Measurements from ENCODE around the gene FCRL1.

FCRL1 gene

DNA sequence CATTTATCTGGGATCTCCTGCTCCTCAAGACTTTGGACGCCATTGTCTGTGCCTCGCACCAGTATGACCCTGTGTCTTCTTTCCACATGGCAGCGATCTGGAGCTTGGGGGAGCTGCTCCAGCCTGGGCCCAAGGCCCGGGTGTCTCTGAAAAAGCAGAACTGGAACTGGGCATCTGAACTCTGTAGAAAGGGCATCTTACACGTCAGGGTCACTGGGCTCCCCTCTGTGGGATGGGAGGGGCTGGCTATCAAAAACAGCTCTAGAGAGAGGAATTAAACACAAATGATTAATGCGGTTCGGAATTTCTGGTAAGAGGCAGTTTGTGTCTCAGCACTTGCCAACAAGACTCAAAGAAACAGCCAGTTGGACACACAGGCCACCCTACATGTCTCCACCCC is 16.1 kb downstream of the FCRL1 start:
- no peak for DNase-seq (ENCODE audit: low read depth in 1 of 2, low spot score in 1 of 2)

DNA sequence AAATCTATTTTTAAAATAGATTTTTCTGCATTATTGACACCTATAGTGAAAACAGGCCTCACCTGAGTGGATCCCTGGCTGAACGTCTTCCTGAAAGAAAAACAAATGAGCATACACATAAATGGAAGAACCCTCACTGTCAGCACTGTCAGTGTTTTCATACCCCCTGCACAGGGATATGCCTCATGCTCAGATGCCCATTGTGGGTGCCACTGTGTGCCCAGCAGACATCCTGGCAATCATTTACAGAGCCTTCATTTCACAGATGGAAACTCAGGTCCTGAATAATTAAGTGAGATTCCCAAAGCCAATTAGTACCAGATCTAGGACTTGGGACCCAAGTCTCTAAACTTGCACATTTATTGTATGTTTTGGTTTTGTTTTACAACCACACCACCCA is 19.9 kb downstream of the FCRL1 start:
- no peak for DNase-seq (ENCODE audit: low read depth in 1 of 2, low spot score in 1 of 2)

DNA sequence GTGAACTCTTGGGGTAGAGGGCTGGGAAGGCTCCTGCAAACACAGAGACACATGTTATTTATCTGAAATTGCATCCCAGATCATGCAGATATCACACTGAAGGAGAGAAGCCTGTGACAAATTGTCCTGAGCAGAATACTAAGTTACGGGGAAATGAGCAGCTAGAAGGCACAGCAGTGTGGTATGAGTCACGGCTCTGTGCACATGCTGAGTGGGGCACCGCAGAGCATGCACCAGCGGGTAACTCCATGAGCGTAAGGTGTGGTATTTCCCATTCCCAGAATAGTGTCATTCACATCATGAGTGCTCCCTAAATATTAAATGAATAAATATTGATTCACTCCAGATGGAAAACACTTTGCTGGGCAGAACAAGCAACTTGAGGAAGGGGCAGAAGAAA is 21.7 kb downstream of the FCRL1 start:
- DNase-seq (ENCODE audit: low read depth in 1 of 2, low spot score in 1 of 2): no peak

DNA sequence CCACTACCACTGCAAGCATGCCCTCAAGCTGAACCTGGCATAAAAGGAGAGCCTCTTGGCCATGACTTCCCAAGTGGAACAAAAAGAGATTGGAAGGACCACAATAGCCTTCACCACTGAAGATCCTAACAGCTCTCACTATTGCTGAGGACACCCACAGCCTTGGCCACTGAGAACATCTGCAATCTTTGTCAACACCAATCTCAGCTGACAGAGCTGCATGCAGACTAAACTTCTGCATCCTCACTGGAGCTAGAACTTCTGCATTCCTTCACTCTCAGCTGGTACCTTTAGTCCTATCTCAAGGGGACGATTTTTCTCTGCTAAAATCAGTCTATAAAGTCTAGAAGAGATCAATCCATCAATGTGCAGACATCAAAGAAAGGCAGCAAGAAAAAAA is 34.7 kb downstream of the FCRL1 start:
- no peak for DNase-seq (ENCODE audit: low read depth in 1 of 2, low spot score in 1 of 2)

DNA sequence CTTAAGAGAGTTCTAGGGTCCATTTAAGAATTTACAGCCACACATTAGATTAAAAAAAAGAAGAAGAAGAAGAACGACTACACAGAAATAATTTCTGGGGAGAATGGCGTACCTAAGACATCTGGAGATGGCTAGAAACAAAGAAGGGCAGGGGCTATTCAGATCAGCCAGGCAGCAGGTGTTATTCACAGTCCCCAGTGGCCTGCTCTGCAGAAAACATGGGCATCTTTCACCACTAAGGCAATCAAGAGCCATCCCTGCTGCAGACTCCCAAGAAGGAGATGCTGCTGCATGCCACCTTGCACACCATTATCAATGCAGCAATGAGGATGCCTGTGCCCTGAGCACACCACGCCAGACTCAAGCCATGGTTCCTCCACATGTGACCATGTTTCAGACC is 35.1 kb downstream of the FCRL1 start:
- DNase-seq (ENCODE audit: low read depth in 1 of 2, low spot score in 1 of 2): no peak

DNA sequence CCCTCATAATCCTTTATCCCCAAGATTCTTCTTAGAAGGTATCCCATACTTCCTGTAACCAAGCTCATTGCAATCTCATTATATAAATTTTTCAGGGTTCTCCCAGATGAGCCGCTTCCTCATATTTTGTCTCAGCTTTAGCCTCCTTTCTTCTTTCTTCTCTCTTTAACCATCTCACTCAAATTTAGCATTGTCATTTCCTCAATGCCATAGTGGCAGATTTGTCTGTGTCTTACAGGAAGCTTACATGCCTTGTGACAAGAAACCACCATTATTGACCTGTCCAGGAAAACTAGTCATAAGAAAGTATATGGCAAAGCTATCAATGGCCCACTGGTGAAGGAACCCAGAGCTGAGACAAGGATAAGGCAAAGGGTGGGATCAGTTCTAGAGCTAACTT is 37.0 kb downstream of the FCRL1 start:
- DNase-seq (ENCODE audit: low read depth in 1 of 2, low spot score in 1 of 2): no peak

DNA sequence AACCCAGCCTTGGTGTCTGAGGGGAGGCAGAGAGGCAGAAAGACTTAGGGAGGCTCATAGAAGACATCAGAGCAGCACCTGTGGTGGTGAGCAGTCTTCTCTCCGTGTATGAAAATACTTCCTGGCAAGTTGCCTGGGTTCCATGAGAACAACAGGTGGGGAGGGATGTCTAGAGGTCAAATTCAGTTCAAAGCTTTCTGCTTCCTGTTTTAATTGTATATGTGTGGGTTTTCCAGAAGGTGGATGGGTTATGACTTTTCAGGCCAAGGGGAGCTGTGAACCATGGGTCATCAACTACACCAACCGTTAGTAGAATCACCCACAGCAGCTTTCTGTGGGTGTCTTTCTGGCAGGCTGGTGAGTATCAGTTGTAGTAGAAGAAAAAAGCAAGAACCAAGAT is 38.9 kb downstream of the FCRL1 start:
- DNase-seq (ENCODE audit: low read depth in 1 of 2, low spot score in 1 of 2): no peak

DNA sequence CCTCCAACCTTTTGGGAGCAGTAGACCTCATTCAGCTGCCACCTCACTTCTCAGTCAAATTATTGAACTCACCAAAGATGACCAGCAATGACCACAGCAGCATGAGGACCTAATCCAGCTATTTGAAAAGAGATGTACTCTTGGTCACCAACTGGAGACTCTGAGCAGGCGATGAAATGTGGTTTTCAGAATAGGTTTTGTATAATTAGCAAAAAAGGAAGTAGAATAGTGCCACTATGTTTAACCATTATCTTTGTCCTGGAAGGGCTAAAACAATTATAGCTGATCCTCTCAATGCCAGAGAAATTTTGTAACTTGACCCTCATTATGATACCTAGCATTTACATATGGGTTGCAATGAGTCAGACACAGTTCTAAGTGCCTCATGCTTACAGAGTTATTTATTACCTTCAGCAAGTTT is 42.9 kb downstream of the FCRL1 start, which contains the start of gene FCRL2:
FCRL2 (minus strand) TSS at position 162 of the 421 bp plus-strand sequence; CDS start at position 103, 59 bp downstream.
- DNase-seq (ENCODE audit: low read depth in 1 of 2, low spot score in 1 of 2): no peak

DNA sequence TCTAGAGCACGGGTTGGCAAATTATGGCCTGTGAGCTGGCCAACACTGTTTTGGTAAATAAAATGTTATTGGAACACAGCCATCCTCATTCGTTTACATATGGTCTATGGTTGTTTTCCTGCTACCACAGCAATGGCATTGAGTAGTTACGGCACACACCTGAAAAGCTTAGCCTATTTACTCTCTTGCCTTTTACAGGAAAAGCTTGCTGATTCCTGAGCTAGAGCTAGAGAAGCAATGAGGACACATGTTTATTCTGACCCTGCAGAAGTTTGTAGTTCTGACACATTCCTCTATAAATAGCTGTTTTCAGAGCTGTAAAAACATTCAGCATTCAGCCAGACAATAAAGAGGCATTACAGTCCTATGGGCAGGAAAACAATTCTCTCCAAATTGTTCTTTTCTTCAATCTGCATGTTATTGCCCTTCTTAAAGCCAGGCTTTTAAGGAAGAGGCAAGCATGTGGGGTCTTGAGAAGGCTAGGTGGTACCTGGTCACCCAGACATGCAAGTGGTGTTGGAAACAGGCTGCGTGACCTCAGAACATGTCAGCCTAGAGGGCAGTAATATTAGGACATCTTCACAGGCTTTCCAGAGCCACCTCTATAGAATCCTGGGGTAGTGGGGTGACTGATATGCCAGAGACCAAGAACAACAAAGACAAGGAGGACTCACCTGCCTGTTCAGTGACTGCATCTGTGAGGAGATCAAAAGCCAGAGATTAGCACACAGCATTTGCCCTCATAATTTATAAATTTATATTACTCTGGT is 44.6 kb downstream of the FCRL1 start:
- no peak for DNase-seq (ENCODE audit: low read depth in 1 of 2, low spot score in 1 of 2)

DNA sequence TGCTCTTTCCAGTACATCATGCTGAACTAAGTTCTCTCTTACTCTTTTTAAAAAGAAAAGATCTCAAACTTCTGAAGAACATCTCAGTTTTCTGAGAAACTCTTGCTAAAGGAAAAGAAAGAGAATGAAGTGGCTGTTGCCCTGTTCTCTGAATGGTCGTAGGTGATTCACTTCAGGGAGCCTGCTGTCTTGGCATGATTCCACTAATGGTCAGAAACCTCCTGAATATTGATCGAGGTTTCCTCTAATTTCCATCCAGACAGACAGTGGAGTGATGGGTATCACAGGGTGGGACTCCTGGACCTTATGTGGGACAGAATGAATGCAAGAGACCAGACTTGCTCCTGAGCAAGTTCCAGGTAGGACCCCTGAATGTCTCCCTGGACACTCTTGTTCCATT is 45.5 kb downstream of the FCRL1 start:
- DNase-seq (ENCODE audit: low read depth in 1 of 2, low spot score in 1 of 2): no peak

DNA sequence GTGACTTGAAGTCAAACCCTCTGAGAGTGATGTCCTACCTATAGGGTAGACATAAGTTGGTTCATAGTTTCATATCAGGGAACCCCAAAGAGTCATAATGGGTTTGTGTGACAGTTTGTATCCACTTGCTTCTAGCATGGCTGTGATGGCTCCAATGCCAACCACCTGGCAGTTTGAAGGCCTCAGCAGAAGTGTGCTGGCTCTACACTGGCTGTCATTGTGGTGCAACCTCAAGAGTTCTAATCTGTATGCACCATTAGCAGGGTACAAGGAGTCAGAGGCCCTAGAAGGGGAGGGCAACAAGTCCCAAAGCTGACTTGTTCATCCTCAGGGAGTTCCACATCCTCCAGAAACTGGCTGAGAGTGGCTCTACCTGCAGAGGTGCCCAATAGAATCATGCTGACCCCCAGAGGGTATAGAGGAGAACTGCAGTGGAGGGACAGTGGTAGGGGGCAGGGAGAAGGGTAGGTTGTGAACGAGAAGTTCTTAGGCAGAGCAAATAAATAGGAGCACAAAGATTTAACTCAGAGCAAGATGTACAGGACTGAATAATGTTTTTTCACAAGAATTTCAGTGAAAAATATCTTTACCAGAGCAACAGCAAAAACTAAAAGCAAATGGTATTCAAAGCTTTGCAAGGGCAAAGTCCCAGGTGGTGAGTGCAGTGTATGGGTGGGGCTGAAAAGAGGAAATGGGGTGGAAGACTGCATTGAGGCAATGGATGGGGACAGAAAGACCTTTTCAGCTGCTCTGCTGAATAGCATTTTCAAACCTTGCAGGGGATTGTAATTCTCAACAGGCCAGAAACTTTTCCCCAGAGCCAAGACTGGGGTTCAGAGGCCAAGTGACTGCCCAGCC is 46.2 kb downstream of the FCRL1 start:
- DNase-seq (ENCODE audit: low read depth in 1 of 2, low spot score in 1 of 2): no peak

DNA sequence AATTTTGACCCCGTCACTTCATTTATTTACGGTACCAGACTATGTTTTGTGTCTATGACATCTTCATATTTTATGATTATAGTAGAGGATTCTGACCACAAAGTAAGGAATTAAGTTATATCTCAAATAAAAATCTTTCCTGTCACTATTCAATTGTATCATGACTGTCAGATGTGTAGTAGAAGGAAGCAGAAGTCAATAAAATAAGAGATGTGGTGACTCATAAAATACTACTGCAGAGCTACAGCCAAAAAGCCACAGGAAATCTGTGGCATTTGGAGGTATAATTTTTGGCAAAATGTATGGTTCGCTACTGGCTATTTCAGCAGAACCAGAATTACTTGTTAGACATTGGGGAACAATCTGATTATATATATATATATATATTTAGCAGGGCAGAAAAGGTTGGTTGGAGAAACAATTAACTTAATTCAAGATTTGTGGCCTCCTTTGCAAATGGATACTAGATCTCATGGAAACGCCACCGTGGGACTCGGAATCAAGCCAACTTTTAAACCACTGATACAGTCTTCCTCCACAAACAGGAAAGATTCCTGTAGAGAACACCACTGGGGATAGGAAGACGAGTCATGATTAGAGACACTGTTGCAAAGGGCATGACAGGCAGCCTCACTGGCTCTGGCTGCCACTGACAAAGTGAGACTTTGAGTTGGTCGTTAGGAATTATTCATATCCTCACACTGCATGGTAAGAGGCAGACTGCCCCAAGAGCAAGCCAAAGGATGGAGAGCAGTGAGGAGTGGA is 48.1 kb downstream of the FCRL1 start:
- DNase-seq (ENCODE audit: low read depth in 1 of 2, low spot score in 1 of 2): no peak

DNA sequence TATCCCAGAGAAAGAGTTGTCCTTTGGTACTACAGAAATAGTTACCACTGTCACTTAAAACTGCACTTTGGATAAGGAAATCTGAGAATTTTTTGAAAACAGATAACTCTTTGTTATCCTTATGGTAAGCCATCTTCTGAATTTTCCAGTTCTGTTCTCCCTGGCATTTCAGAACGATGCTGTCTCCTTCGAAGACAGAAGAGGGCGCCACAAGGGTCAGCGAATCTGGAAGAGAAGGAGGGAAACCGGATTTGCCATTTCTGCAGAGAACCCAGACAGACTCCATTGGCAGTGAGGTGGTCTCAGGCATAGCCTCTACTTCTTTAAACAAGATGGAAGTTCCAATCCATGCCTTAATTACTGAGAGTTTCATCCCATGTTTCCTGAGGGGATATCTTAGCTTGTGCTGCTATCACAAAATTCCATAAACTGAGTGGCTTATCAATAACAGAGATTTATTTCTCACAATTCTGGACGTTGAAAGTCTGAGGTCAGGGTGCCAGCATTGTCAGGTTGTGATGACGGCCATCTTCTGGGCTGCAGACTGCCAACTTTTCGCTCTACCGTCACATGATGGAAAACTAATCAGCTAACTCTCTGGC is 49.4 kb downstream of the FCRL1 start:
- DNase-seq (ENCODE audit: low read depth in 1 of 2, low spot score in 1 of 2): no peak

DNA sequence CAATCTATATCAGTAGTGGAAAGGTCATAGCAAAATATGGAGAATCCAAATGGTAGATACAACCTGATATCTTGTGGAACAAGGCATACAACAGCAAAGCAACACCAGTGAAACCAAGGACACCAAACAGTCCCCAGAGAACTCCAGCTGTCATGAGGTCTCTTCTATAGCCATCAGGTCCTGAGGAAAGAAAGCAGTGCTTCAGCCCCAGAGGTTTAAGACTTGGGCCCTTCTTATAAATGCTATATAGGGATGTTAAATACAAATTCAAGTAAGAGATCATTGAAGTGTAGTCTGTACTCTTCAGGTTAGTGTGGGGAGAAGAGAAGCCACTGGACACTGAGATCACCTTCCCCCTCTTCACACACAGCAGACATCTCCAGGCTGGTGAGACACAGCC is 53.1 kb downstream of the FCRL1 start:
- DNase-seq (ENCODE audit: low read depth in 1 of 2, low spot score in 1 of 2): no peak

DNA sequence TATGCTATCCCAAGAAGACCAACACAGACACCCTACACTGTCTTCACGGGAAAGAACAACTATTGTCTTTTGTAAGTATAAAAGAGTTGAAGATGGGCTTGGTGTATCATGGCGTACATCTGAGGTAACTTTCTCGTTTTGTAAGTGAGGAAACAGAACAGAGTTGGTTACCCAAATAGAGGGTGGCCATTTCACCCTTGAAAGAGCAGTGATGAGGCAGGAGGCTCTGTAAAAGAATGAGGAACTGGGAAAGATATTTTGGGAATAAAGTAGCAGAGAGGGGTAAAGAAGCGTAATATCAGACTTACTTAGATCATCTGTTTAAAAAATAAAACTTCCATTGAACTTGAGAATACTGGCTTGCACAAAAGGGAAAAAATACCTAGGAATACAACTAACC is 61.9 kb downstream of the FCRL1 start:
- DNase-seq (ENCODE audit: low read depth in 1 of 2, low spot score in 1 of 2): no peak

DNA sequence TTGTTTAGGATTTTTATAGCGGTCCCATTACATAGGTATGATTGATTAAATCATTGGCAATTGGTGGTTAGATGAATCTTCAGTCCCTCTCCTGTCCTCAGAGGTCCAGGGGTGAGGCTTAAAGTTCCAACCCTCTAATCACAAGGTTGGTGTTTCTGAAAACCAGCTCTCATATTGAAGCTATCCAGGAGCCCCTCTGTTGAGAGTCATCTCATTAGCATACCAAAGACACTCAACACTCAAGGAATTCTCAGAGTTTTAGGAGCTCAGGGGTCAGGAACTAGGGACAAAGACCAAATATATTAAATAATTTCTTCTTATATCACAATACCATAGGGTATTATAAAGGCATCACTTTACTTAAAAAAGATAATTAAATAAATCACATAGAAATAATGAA is 66.3 kb downstream of the FCRL1 start:
- no peak for DNase-seq (ENCODE audit: low read depth in 1 of 2, low spot score in 1 of 2)

DNA sequence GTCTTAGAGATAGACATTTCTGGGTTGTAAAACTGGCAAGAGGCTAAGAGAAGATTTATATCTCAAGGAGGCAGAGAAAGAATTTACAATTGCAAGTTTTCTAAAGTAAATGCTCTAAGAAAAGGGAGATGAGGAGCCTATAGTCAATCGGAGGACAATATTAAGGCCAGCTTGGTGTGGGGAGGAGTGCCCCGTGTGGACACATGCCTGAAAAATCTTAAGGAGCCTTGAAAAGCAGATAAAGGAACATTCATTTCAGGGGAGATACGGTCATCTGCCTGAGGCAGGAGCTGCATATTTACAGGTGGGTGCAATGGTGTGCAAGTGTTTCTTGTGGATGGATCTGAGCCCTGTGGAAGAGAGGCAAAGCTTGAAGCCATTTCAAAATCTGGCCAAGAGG is 68.6 kb downstream of the FCRL1 start:
- no peak for DNase-seq (ENCODE audit: low read depth in 1 of 2, low spot score in 1 of 2)

DNA sequence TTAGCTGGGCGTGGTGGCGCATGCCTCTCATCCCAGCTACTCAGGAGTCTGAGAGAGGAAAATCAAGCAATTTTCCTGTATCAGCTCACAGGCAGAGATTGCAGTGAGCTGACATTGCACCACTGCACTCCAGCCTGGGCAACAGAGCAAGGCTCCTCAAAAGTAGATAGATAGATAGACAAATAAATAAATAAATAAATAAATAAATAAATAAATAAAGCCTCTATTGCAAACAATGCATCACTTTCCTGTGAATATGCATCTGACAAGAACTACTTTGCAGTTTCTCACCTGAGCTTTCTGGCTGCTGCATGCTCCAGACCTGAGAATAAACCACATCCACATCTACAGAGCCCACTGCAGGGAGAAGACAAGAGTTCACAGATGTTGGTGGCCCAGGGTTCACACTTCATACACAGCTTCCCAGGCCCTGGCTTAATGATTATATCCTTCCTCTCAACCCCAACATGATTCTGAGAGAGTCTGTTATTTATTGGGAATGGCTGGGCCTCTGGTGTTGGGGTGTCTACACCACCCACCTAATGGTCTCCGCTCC is 71.6 kb downstream of the FCRL1 start:
- DNase-seq (ENCODE audit: low read depth in 1 of 2, low spot score in 1 of 2): no peak
